Tongue (tissue), 3 donors: ENCODE results near the gene SCG5. TPM values are rescaled to one million over a fixed set of nuclear protein-coding genes. Genes with fewer than 3 reads are reported as not detected.
A peak's percentile ranks its signal among the peaks of the same experiment; 100 is the strongest.

Source experiments
- DNase-seq: peaks from one replicate; pipeline ENCODE4 v3.0.0-alpha.2; 2015
- small RNA-seq: library from RNA; depleted of rRNA; stranded (forward); fragments of <200 nt; gene quantifications from one replicate; pipeline ENCODE3, GENCODE V24; 2014; ENCODE audit warnings: low replicate concordance
- total RNA-seq: library from RNA; depleted of rRNA; stranded (reverse); fragments of >200 nt; gene quantifications from one replicate; pipeline ENCODE4 v1.2.3, GENCODE V29; 2014

The SCG5 gene
- total RNA-seq, 1 donor from 2014 or later = 9.2 TPM

DNA sequence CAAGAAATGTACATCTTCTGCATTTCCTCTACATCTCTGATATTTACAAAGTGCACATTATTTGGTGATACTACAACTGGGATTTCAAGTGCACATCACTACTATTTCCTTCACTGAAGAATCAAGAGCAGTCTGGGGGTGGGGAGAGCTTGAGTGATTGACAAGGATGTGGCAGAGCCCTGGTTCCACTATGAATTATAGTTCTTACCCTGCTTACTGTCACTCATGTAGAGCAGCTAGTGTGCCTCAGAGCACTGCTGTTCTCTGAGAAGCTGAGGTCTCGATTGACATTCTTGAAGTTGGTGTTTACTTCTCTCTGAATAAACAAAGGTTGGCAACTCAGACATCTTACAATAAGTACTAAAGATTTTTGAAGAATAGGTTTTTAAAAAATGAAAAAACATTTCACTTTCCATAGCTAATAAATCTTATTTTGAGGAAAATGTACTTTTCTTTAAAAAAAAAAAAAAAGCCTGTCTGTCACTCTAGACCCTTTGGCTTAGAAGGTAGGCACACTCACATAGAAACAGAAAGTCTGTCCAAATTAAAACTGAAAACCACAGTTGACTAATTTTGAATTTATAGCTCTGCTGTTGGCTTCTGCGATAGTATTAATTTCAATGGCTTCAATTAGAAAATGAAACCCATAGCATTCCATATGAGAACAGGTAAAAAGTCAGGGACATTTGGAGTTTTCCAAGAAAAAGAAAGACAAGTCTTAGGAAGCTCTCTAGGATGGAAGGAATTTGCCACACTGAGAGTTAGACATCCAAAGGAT lies 81.8 kb downstream of the SCG5 start:
- DNase-seq = no peak

DNA sequence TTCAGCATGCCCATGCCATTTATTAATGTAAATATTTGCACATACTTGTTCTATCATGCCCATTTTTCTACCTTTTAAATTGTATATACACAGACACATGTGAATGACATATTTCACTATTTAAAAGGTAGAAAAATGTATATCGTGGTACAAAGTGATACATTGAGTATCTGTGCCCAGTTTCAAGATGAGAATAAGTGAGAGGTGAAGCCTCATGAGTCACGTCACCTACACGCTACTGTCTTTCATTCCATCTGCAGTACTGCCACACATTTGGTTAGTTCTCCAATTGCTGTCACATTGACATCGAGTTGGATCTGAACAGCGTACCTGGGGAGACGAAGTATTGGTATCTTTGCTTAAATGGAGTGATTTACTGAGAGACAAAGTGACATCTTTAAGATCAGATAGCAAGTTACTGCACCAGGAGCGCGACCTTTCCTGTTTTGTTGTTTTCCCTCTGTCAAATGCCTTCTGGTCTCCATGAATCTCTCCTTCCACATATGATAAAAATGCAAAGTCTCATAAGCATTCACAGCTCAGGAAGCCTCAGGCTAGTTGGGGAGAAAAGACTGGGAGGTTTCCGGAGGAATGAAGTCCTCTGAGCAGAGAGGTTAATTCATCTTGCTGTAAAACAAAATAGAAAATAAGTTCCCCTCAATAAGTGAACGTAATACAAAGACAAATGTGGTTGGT lies 88.3 kb downstream of the SCG5 start:
- no peak for DNase-seq

DNA sequence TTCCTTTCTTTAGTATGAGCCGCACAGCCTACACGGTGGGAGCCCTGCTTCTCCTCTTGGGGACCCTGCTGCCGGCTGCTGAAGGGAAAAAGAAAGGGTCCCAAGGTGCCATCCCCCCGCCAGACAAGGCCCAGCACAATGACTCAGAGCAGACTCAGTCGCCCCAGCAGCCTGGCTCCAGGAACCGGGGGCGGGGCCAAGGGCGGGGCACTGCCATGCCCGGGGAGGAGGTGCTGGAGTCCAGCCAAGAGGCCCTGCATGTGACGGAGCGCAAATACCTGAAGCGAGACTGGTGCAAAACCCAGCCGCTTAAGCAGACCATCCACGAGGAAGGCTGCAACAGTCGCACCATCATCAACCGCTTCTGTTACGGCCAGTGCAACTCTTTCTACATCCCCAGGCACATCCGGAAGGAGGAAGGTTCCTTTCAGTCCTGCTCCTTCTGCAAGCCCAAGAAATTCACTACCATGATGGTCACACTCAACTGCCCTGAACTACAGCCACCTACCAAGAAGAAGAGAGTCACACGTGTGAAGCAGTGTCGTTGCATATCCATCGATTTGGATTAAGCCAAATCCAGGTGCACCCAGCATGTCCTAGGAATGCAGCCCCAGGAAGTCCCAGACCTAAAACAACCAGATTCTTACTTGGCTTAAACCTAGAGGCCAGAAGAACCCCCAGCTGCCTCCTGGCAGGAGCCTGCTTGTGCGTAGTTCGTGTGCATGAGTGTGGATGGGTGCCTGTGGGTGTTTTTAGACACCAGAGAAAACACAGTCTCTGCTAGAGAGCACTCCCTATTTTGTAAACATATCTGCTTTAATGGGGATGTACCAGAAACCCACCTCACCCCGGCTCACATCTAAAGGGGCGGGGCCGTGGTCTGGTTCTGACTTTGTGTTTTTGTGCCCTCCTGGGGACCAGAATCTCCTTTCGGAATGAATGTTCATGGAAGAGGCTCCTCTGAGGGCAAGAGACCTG lies 89.5 kb downstream of the SCG5 start:
- DNase-seq = peak; percentile 38

DNA sequence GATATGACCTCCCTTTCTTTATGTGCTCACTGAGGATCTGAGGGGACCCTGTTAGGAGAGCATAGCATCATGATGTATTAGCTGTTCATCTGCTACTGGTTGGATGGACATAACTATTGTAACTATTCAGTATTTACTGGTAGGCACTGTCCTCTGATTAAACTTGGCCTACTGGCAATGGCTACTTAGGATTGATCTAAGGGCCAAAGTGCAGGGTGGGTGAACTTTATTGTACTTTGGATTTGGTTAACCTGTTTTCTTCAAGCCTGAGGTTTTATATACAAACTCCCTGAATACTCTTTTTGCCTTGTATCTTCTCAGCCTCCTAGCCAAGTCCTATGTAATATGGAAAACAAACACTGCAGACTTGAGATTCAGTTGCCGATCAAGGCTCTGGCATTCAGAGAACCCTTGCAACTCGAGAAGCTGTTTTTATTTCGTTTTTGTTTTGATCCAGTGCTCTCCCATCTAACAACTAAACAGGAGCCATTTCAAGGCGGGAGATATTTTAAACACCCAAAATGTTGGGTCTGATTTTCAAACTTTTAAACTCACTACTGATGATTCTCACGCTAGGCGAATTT lies 91.2 kb downstream of the SCG5 start:
- DNase-seq = no peak

DNA sequence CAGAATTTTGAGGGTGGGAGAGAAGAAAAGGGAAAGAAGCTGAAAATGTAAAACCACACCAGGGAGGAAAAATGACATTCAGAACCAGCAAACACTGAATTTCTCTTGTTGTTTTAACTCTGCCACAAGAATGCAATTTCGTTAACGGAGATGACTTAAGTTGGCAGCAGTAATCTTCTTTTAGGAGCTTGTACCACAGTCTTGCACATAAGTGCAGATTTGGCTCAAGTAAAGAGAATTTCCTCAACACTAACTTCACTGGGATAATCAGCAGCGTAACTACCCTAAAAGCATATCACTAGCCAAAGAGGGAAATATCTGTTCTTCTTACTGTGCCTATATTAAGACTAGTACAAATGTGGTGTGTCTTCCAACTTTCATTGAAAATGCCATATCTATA lies 91.8 kb downstream of the SCG5 start:
- DNase-seq = no peak

DNA sequence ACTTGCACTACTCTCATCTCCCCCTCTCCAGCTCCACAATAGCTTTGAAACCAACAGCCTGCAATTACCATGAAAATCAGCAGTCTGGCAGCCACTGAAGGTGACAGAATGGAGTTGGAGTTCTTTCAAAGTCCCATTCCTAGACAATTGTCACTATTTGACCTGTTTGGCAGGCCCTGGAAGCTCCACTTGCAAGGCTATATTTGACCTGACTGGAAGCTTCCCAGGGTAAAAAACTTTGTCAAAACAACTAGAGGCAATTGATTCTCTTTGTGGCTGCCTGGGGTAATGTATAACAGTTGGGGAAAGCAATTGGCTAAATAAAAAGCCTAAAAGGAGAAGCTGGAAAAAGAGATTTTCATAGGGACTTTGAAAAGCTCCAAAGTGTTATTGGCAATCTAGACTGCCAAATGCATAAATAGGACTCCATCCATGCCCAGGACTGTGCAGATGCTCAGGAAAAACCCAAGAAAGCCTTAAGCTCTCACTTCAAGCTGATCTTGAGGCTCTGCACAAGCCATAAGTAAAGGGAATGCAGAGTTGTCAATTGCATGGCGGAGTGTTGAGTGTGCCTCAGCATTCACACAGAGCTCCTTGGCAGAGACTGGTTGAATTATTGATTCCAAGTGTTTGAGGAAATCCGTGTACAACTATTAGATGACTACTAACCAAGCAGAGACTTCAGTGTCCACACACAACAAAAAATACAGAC lies 94.6 kb downstream of the SCG5 start:
- no peak for DNase-seq

DNA sequence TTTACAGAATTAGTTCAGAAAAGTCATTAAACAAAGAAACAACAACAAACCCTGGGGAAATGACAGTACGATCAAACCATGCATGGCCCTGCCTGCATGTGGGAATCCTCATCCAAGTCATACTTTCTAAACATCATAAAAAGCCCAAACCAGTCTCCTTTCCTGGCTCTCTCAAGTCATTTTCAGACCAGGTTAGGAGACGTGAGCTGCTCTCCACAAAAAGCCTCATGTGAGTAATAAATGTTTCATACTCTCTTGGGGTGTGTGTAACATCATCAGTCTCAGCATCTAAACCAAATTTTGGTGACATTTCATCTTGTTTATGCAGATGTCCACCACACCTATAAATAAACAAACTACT lies 95.2 kb downstream of the SCG5 start:
- no peak for DNase-seq

DNA sequence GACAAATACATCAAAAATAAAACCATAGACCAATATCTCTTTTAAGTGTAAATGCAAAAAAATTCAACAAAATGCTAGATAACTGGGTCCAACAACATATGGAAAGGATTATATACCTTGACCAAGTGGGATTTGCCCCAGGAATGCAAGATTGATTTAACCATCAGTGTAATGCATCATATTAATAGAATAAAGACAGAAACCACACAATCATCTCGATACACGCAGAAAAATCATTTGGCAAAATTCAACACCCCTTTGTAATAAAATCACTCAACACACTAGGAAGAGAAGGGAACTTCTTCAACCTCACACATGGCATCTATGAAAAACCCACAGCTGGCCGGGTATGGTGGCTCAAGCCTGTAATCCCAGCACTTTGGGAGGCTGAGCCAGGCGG lies 95.8 kb downstream of the SCG5 start:
- DNase-seq = no peak

DNA sequence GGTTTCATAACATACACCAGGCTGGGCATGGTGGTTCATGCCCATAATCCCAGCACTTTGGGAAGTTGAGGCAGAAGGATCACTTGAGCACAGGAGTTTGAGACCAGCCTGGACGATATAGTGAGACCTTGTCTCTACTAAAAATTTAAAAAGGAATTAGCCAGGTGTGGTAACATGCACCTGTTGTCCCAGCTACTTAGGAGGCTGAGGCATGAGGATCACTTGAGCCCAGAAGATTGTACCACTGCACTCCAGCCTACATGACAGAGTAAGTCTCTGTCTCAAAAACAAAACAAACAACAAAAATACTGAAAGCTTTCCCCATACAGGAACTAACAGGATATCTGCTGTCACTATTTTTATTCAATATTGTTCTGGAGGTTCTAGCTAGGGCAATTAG lies 97.2 kb downstream of the SCG5 start:
- DNase-seq = no peak

DNA sequence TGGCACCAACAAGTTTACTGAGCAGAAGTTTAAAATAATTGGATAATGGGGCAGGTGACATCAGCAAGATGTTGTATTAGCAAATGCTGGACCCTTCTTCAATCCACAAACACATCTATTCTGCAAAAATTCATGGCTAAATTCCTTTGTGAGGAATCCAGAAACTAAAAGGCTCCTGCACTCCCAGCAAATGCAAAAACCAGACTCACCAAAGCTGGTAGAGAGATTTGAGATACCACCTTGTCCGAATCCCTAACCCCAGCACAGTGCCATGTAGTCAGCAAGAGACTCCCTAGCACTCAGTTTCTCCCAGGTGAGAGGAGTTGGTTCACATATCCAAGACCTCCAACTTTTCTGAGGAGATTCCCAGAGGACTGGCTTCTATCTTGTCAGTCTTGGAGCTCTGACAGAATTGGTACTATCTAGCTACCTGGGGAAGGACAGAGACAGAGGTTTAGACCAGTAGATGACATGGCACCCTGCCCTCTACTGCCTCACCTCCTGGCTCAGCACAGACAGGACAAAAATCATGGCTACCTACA lies 98.1 kb downstream of the SCG5 start:
- DNase-seq = no peak

DNA sequence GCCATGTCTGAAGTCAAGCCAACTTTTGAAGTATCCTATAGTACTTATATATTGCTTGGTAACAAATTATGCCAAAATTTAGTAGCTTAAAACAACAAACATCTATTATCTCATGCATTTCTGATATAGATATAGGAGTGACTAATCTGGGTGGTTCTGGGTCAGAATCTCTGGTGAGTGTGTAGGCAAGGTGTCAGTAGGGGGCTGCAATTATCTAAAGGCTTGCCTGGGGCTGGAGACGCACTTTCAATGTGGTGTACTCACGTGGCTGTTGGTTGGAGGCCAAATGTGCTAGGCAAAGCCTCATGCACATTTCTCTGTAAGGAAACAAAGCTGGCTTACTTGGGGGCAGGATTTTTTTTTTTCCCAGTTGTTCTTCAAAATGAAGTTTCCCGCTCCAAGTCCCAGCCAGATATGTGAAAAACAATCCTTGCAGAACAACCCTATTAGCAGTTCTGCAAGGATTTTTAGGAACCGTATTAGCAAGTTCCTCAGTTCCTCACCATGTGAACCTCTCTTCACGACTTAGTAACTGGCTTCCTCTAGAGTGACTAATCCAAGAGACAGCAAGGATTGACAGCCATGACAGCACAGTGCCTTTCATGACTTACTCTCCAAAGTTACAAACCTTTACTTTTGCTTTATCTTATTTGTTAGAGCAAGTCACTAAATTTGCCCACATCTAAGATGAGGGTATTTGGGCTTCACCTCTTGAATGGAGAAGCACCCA lies 102.1 kb downstream of the SCG5 start:
- DNase-seq = no peak

DNA sequence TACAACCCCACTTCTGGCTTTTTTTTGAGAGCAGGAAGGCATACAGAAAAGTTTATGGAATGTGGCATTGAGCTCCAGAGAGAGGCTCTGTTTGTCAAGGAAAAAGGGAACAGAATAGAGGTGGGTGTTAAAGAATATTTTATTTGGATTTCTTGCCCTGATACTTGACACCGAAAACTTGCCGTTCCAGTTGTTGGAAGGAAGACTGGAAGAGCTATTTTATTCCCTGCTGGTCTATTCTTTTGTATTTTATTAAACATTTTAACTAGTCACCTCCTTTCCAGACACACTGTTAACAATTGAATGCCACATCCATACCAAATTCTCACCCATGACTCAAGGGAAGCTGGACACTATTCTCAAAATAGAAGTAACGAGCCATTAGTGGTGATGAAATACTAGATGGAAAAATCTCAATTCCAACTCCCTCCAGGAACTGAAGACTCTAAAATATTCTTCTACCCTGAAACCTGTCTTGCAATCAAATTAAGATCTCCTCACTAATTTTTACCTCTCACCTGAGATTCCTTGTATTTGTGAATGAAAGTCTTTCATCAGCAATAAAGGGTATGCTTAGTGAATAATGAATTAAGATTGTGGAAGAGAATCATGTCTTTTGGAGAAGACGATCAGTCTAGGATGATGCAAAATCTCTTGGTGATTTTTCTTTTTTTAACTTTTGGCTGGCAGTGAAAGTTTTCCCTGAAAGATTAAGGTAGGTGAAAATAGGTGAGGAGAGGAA lies 104.8 kb downstream of the SCG5 start:
- DNase-seq = no peak

Small RNA genes within 50 kb of the gene (small RNA-seq; reads per million reads assigned to genes)
- gene RN7SL286P = not detected

Other genes with a start within 250 kb of the SCG5 start
- not detected for gene GOLGA8K, start 238.4 kb upstream of the SCG5 start, total RNA-seq
- gene GOLGA8O, start 186.1 kb upstream of the SCG5 start, total RNA-seq = 0.92 TPM
- gene GOLGA8N, start 48.3 kb upstream of the SCG5 start, total RNA-seq = 12.8 TPM
- 11.1 TPM for gene ARHGAP11A, start 26.2 kb upstream of the SCG5 start, total RNA-seq
- 1.6 TPM for gene GREM1, start 76.3 kb downstream of the SCG5 start, total RNA-seq